IMR-90 (cell line): ENCODE data around the gene STAG2. TPM values are rescaled to one million over a fixed set of nuclear protein-coding genes. Genes with fewer than 3 reads are reported as not detected.

Source experiments
- ATAC-seq: fragments of 200-7000 bp; cut with Tn5 transposase; 2 replicates; pipeline ENCODE4 v1.9.1; 2020; ENCODE audit warnings: low read depth, mild to moderate bottlenecking, moderate library complexity
- BruUV-seq: library from RNA; stranded (reverse); fragments of 400-500 nt; replicated peaks from 2 replicates; lab custom pipeline; 2021; lab: Mats Ljungman, UMichigan
- CTCF ChIA-PET: fragments of 300-600 bp; formaldehyde crosslinking; extraction: SDS; loops from one replicate; lab custom pipeline; 2021; ENCODE audit warnings: antibody characterized with exemption; lab: Yijun Ruan, JAX
- POLR2A ChIA-PET: fragments of 300-600 bp; sonication (Branson Sonifier 250); formaldehyde crosslinking; loops from one replicate; lab custom pipeline; 2022; ENCODE audit warnings: antibody characterized with exemption; ENCODE audit not compliant: unreplicated experiment; lab: Charles Lee
- DNase-seq: peaks from one replicate; pipeline ENCODE4 v3.0.0; 2013
- H2AFZ ChIP-seq: replicated peaks from 2 replicates; pipeline ENCODE3; 2013; ENCODE audit warnings: low read length, mild to moderate bottlenecking; ENCODE audit not compliant: poor library complexity
- H2AK5ac ChIP-seq: 2 replicates; pipeline ENCODE4 v1.6.1; 2013; ENCODE audit warnings: low read depth, low read length, inconsistent platforms
- H2AK9ac ChIP-seq: replicated peaks from 2 replicates; pipeline ENCODE3; 2013; ENCODE audit warnings: mild to moderate bottlenecking, low read depth, low read length, moderate library complexity; ENCODE audit not compliant: poor library complexity
- H2BK120ac ChIP-seq: 2 replicates; pipeline ENCODE4 v1.6.1; 2013; ENCODE audit warnings: low read depth, low read length, inconsistent platforms
- H2BK15ac ChIP-seq: 3 replicates; pipeline ENCODE4 v1.6.1; 2013; ENCODE audit warnings: low read depth, low read length, inconsistent platforms
- H2BK20ac ChIP-seq: 2 replicates; pipeline ENCODE4 v1.6.1; 2013; ENCODE audit warnings: low read depth, mild to moderate bottlenecking, inconsistent platforms, low read length, moderate library complexity
- H2BK5ac ChIP-seq: 2 replicates; pipeline ENCODE4 v1.6.1; 2013; ENCODE audit warnings: mild to moderate bottlenecking, low read depth, low read length, inconsistent platforms; ENCODE audit not compliant: poor library complexity, severe bottlenecking
- H3K14ac ChIP-seq: replicated peaks from 2 replicates; pipeline ENCODE4 v1.6.1; 2013; ENCODE audit warnings: low read depth, low read length, inconsistent platforms
- H3K18ac ChIP-seq: 2 replicates; pipeline ENCODE4 v1.6.1; 2013; ENCODE audit warnings: low read depth, low read length, control low read depth
- H3K23ac ChIP-seq: 2 replicates; pipeline ENCODE4 v1.6.1; 2013; ENCODE audit warnings: low read depth, low read length, inconsistent platforms
- H3K27ac ChIP-seq: 2 replicates; pipeline ENCODE4 v1.5.1; 2013; ENCODE audit warnings: mild to moderate bottlenecking, control low read depth, low read length; ENCODE audit not compliant: insufficient read depth
- H3K27me3 ChIP-seq: 2 replicates; pipeline ENCODE4 v1.6.1; 2013; ENCODE audit warnings: low read length; ENCODE audit not compliant: control insufficient read depth, insufficient read depth
- H3K36me3 ChIP-seq: 2 replicates; pipeline ENCODE4 v1.6.1; 2013; ENCODE audit warnings: low read length, mixed read lengths; ENCODE audit not compliant: control insufficient read depth, insufficient read depth
- H3K4ac ChIP-seq: 2 replicates; pipeline ENCODE4 v1.6.1; 2013; ENCODE audit warnings: low read depth, low read length, inconsistent platforms
- H3K4me1 ChIP-seq: 2 replicates; pipeline ENCODE4 v1.6.1; 2013; ENCODE audit warnings: low read length, mixed read lengths; ENCODE audit not compliant: control insufficient read depth, insufficient read depth
- H3K4me2 ChIP-seq: 2 replicates; pipeline ENCODE4 v1.6.1; 2013; ENCODE audit warnings: low read depth, mild to moderate bottlenecking, control low read depth, low read length, moderate library complexity
- H3K4me3 ChIP-seq: 2 replicates; pipeline ENCODE4 v1.5.1; 2013; ENCODE audit warnings: low read depth, mild to moderate bottlenecking, control low read depth, low read length, moderate library complexity; ENCODE audit not compliant: insufficient read depth
- H3K56ac ChIP-seq: 2 replicates; pipeline ENCODE4 v1.6.1; 2013; ENCODE audit warnings: low read length, inconsistent platforms; ENCODE audit not compliant: insufficient read depth; ENCODE audit errors: extremely low read depth
- H3K79me1 ChIP-seq, 2 experiments: 2 replicates each; pipeline ENCODE4 v1.6.1; 2013; ENCODE audit warnings: low read length in 2 of 2, inconsistent platforms in 1 of 2, low read depth in 1 of 2
- H3K9ac ChIP-seq: 2 replicates; pipeline ENCODE4 v1.6.1; 2013; ENCODE audit warnings: low read depth, low read length, control low read depth
- H3K9me1 ChIP-seq: 2 replicates; pipeline ENCODE4 v1.6.1; 2013; ENCODE audit warnings: low read length, inconsistent platforms; ENCODE audit not compliant: insufficient read depth
- H3K9me3 ChIP-seq: 2 replicates; pipeline ENCODE4 v1.6.1; 2013; ENCODE audit warnings: low read length; ENCODE audit not compliant: control insufficient read depth, insufficient read depth
- H4K20me1 ChIP-seq: 2 replicates; pipeline ENCODE4 v1.6.1; 2013; ENCODE audit warnings: low read length, inconsistent platforms; ENCODE audit not compliant: insufficient read depth
- H4K5ac ChIP-seq: 2 replicates; pipeline ENCODE4 v1.6.1; 2013; ENCODE audit warnings: mild to moderate bottlenecking, low read depth, low read length, control low read depth
- H4K8ac ChIP-seq, 2 experiments: 2 replicates each; pipeline ENCODE4 v1.6.1; 2013; ENCODE audit warnings: low read depth in 2 of 2, low read length in 2 of 2, control low read depth in 1 of 2, inconsistent platforms in 1 of 2
- H4K91ac ChIP-seq: 2 replicates; pipeline ENCODE4 v1.6.1; 2013; ENCODE audit warnings: low read depth, low read length, inconsistent platforms; ENCODE audit not compliant: insufficient read depth
- BHLHE40 ChIP-seq: fragments of 150-350 bp; IDR thresholded peaks from 2 replicates; pipeline ENCODE4 v1.6.1; 2016; ENCODE audit warnings: mild to moderate bottlenecking, low read depth, low read length
- CEBPB ChIP-seq: IDR thresholded peaks from 2 replicates; pipeline ENCODE4 v1.6.1; 2012; ENCODE audit warnings: low read depth, low read length, improper control_type of control experiment
- CHD1 ChIP-seq: IDR thresholded peaks from 2 replicates; pipeline ENCODE4 v1.6.1; 2012; ENCODE audit warnings: low read depth, low read length, improper control_type of control experiment
- FOS ChIP-seq: fragments of 150-350 bp; IDR thresholded peaks from 2 replicates; pipeline ENCODE4 v1.6.1; 2016; ENCODE audit warnings: low read depth, low read length
- MAFK ChIP-seq: IDR thresholded peaks from 2 replicates; pipeline ENCODE4 v1.6.1; 2012; ENCODE audit warnings: low read depth, low read length, improper control_type of control experiment
- MAZ ChIP-seq: IDR thresholded peaks from 2 replicates; pipeline ENCODE4 v1.6.1; 2012; ENCODE audit warnings: low read depth, mild to moderate bottlenecking, low read length, improper control_type of control experiment, moderate library complexity, borderline replicate concordance
- MXI1 ChIP-seq: IDR thresholded peaks from 2 replicates; pipeline ENCODE4 v1.6.1; 2012; ENCODE audit warnings: low read depth, mild to moderate bottlenecking, low read length, moderate library complexity, borderline replicate concordance
- NFE2L2 ChIP-seq: fragments of 150-350 bp; IDR thresholded peaks from 2 replicates; pipeline ENCODE4 v1.6.1; 2016; ENCODE audit warnings: low read depth, mild to moderate bottlenecking, low read length
- POLR2A ChIP-seq: IDR thresholded peaks from 2 replicates; pipeline ENCODE4 v1.6.1; 2012; ENCODE audit warnings: mild to moderate bottlenecking, low read depth, low read length
- RAD21 ChIP-seq: IDR thresholded peaks from 2 replicates; pipeline ENCODE4 v1.6.1; 2012; ENCODE audit warnings: low read length, improper control_type of control experiment
- RCOR1 ChIP-seq: IDR thresholded peaks from 2 replicates; pipeline ENCODE4 v1.6.1; 2012; ENCODE audit warnings: mild to moderate bottlenecking, low read length, improper control_type of control experiment; ENCODE audit not compliant: insufficient replicate concordance
- RFX5 ChIP-seq: IDR thresholded peaks from 2 replicates; pipeline ENCODE4 v1.8.0; 2012; ENCODE audit warnings: low read depth, mild to moderate bottlenecking, low read length, moderate library complexity
- SMC3 ChIP-seq: fragments of 150-350 bp; IDR thresholded peaks from 2 replicates; pipeline ENCODE4 v1.6.1; 2016; ENCODE audit warnings: low read depth, mild to moderate bottlenecking, antibody characterized with exemption, low read length, moderate library complexity
- WGBS, 2 experiments: methylation state at CpG; one replicate each; pipeline versions ENCODE4 v1.1.5 to v1.1.7; 2013; ENCODE audit warnings: missing lambda C conversion rate in 2 of 2; ENCODE audit not compliant: insufficient read length in 1 of 2; ENCODE audit errors: extremely low coverage in 2 of 2; 5-methylcytosine and 5-hydroxymethylcytosine counted together
- dilution Hi-C: fragments of 300-500 bp; cut with HindIII; formaldehyde crosslinking; loops from one replicate; pipeline ENCODE4 v1.14.3; 2018; ENCODE audit warnings: low sequenced_read_pairs; ENCODE audit not compliant: unreplicated experiment
- in situ Hi-C: fragments of 300-500 bp; cut with MboI; formaldehyde crosslinking; loops from 3 replicates; pipeline ENCODE4 v1.14.3; 2019; ENCODE audit warnings: low sequenced_read_pairs, inconsistent platforms, mixed read lengths
- intact Hi-C: fragments of 100-400 bp; cut with micrococcal nuclease; formaldehyde crosslinking; loops from 2 replicates; pipeline ENCODE4 v1.10.0; 2022
- polyA plus RNA-seq, 3 experiments: library from polyadenylated mRNA; depleted of rRNA; stranded (reverse); fragments of >200 nt; gene quantifications; 2 replicates each; pipeline ENCODE4 v1.2.3, GENCODE V29; 2012; ENCODE audit warnings: low replicate concordance in 1 of 3
- total RNA-seq: library from RNA; depleted of rRNA; stranded (reverse); fragments of >200 nt; gene quantifications from 2 replicates; pipeline ENCODE4 v1.2.3, GENCODE V29; 2012
- TF ChIP-seq, protein P1 (sequence below): fragments of 150-350 bp; IDR thresholded peaks from 2 replicates; pipeline ENCODE4 v1.6.1; 2016; ENCODE audit warnings: low read depth, mild to moderate bottlenecking, low read length, moderate library complexity, borderline replicate concordance
- TF ChIP-seq, protein P2 (sequence below): fragments of 150-350 bp; IDR thresholded peaks from 2 replicates; pipeline ENCODE4 v1.6.1; 2017; ENCODE audit warnings: mild to moderate bottlenecking, antibody characterized with exemption, low read length, low read depth
- TF ChIP-seq, protein P3 (sequence below): conservative IDR thresholded peaks from 2 replicates; pipeline ENCODE4 v1.5.1; 2012; ENCODE audit warnings: mild to moderate bottlenecking, low read depth, low read length, improper control_type of control experiment

STAG2 gene
- total and polyA plus RNA-seq, 2 of the 4 experiments (the other 2 are of a cell fraction): 19.6 to 71.2 TPM

DNA sequence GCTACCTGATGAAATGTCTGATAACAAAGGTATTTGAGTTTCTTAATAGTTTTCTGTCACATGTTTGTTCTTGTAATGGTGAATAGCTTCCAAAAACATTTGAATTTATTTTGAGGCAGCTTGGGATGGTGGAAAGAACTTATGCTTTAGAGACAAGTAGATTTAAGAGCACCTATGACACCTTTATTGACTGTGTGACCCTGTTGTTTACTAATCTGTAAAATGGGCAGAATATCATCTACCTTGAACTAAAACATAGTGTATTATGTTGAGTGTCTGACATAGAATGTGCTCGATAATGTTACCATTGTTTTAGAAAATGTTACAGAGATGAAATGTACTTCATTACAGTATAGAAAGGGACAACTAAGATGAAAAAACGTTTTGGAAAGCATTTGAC, 24.9 kb downstream of the STAG2 start:
- H3K4me2 ChIP-seq: no peak overlapping the region
- no peak overlapping the region for H2AFZ ChIP-seq
- H3K23ac ChIP-seq: no peak overlapping the region
- peaks cover 16% of the 10 kb centered on the region for H4K20me1 ChIP-seq
- H2BK5ac ChIP-seq: no peak overlapping the region
- no peak overlapping the region for H3K56ac ChIP-seq
- dilution Hi-C loops: no loop called here
- ATAC-seq (no peak), DNase-seq (no peak)
- WGBS, 2 experiments: no CpG with 5 or more reads among the region's 2 CpGs
- no peaks in the 10 kb centered on the region for H3K9me1 ChIP-seq
- no peaks in the 10 kb centered on the region for H3K27me3 ChIP-seq
- H4K91ac ChIP-seq: no peak overlapping the region
- no peak overlapping the region for H4K5ac ChIP-seq
- TF ChIP-seq NFE2L2 (no peak), RAD21 (no peak), RFX5 (no peak), MXI1 (no peak), CEBPB (no peak), FOS (no peak), SMC3 (no peak), MAFK (no peak), RCOR1 (no peak), CHD1 (no peak), MAZ (no peak), POLR2A (no peak), BHLHE40 (no peak)
- TF ChIP-seq, protein P1, sequence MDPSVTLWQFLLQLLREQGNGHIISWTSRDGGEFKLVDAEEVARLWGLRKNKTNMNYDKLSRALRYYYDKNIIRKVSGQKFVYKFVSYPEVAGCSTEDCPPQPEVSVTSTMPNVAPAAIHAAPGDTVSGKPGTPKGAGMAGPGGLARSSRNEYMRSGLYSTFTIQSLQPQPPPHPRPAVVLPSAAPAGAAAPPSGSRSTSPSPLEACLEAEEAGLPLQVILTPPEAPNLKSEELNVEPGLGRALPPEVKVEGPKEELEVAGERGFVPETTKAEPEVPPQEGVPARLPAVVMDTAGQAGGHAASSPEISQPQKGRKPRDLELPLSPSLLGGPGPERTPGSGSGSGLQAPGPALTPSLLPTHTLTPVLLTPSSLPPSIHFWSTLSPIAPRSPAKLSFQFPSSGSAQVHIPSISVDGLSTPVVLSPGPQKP: no peak
- TF ChIP-seq, protein P2, sequence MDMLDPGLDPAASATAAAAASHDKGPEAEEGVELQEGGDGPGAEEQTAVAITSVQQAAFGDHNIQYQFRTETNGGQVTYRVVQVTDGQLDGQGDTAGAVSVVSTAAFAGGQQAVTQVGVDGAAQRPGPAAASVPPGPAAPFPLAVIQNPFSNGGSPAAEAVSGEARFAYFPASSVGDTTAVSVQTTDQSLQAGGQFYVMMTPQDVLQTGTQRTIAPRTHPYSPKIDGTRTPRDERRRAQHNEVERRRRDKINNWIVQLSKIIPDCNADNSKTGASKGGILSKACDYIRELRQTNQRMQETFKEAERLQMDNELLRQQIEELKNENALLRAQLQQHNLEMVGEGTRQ: no peak
- TF ChIP-seq, protein P3, sequence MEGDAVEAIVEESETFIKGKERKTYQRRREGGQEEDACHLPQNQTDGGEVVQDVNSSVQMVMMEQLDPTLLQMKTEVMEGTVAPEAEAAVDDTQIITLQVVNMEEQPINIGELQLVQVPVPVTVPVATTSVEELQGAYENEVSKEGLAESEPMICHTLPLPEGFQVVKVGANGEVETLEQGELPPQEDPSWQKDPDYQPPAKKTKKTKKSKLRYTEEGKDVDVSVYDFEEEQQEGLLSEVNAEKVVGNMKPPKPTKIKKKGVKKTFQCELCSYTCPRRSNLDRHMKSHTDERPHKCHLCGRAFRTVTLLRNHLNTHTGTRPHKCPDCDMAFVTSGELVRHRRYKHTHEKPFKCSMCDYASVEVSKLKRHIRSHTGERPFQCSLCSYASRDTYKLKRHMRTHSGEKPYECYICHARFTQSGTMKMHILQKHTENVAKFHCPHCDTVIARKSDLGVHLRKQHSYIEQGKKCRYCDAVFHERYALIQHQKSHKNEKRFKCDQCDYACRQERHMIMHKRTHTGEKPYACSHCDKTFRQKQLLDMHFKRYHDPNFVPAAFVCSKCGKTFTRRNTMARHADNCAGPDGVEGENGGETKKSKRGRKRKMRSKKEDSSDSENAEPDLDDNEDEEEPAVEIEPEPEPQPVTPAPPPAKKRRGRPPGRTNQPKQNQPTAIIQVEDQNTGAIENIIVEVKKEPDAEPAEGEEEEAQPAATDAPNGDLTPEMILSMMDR: no peak
- H3K4ac ChIP-seq: no peak overlapping the region
- in situ Hi-C loops: no loop called here
- no peak overlapping the region for H4K8ac ChIP-seq
- no peak overlapping the region for H2BK15ac ChIP-seq
- H3K9ac ChIP-seq: no peak overlapping the region
- H3K79me1 ChIP-seq: peaks cover 0 to 6% of the 10 kb centered on the region in 2 experiments; a peak in 1 of 4 replicates
- no peaks in the 10 kb centered on the region for H3K9me3 ChIP-seq
- CTCF ChIA-PET: no interaction called here
- H2AK5ac ChIP-seq: no peak overlapping the region
- no peak overlapping the region for H3K18ac ChIP-seq
- no peaks in the 10 kb centered on the region for H3K36me3 ChIP-seq
- H3K27ac ChIP-seq: no peak overlapping the region
- no peak overlapping the region for H3K4me3 ChIP-seq
- POLR2A ChIA-PET: no interaction called here
- no peak overlapping the region for H3K14ac ChIP-seq
- H2BK120ac ChIP-seq: no peak overlapping the region
- H3K4me1 ChIP-seq: no peaks in the 10 kb centered on the region
- intact Hi-C loops: no loop called here
- no TSS peak for BruUV-seq
- no peak overlapping the region for H2AK9ac ChIP-seq
- no peak overlapping the region for H2BK20ac ChIP-seq
